NCI-H2107 treated with DMSO at 0.1 percent for 48 hours (cell line): ENCODE results near the gene RGL2.
"Not testable (repeated sequence)": the region's sequence is repeated elsewhere in the genome, so short reads cannot be mapped to it uniquely, and the experiment has no call there.

Experiments
- DNase-seq: peaks from one replicate; lab custom pipeline; 2025; ENCODE audit not compliant: unreplicated experiment; lab: John Stamatoyannopoulos, UW

The RGL2 gene

GRCh38 chr6:33273924-33274902, 24.5 kb downstream of the RGL2 start:
- DNase-seq = no peak

GRCh38 chr6:33273129-33273923, 25.4 kb downstream of the RGL2 start:
- no peak for DNase-seq

GRCh38 chr6:33272275-33273128, 26.2 kb downstream of the RGL2 start:
- no peak for DNase-seq

GRCh38 chr6:33271468-33272274, 27.1 kb downstream of the RGL2 start, which contains the start of the genes RPS18 and VPS52:
TSS of gene RPS18 (plus strand) at chr6:33272075. CDS start at chr6:33272120, 45 bp downstream.
TSS of gene VPS52 (minus strand) at chr6:33271876. CDS start at chr6:33271675, 201 bp downstream.
- peak; percentile 92 for DNase-seq

- no peak for DNase-seq
Observed at GRCh38 chr6:33271117-33271467, 27.6 kb downstream of the RGL2 start.

- DNase-seq = no peak
Observed at GRCh38 chr6:33264015-33264414, 34.7 kb downstream of the RGL2 start.

- not testable (repeated sequence) for DNase-seq
Observed at GRCh38 chr6:33262490-33262889, 36.3 kb downstream of the RGL2 start.

- DNase-seq = no peak
Observed at GRCh38 chr6:33259032-33259431, 39.7 kb downstream of the RGL2 start.

- no peak for DNase-seq
Observed at GRCh38 chr6:33254591-33254990, 44.2 kb downstream of the RGL2 start.

- no peak for DNase-seq
Observed at GRCh38 chr6:33252759-33253158, 46.0 kb downstream of the RGL2 start.

- DNase-seq = no peak
Observed at GRCh38 chr6:33251395-33252012, 47.2 kb downstream of the RGL2 start.

- no peak for DNase-seq
Observed at GRCh38 chr6:33250731-33251130, 48.0 kb downstream of the RGL2 start.

GRCh38 chr6:33249732-33250630, 48.8 kb downstream of the RGL2 start:
- DNase-seq = no peak

- peak; percentile 88 for DNase-seq
Observed at GRCh38 chr6:33248932-33249731, 49.6 kb downstream of the RGL2 start.

GRCh38 chr6:33248643-33248931, 50.2 kb downstream of the RGL2 start:
- no peak for DNase-seq

- DNase-seq = peak; percentile 63
Observed at GRCh38 chr6:33247977-33248642, 50.6 kb downstream of the RGL2 start.

- DNase-seq = no peak
Observed at GRCh38 chr6:33243476-33243875, 55.3 kb downstream of the RGL2 start.
